ENCODE results near the gene GXYLT2. TPM values are rescaled to one million over a fixed set of nuclear protein-coding genes. Genes with fewer than 3 reads are reported as not detected.

The GXYLT2 gene
- total RNA-seq, 1 donor from 2014 or later, result 31.8 TPM

- Histone ChIP-seq H3K27me3 (ENCODE audit: control insufficient read depth in 3 of 3, insufficient read depth in 3 of 3, low read length in 3 of 3) (no peaks in the 10 kb centered on the region), H3K4me3 (ENCODE audit: low read length in 3 of 3) (no peak overlapping the region), H3K4me1 (ENCODE audit: control insufficient read depth in 3 of 3, insufficient read depth in 3 of 3, low read length in 3 of 3) (no peaks in the 10 kb centered on the region), H3K9me3 (ENCODE audit: control insufficient read depth in 3 of 3, low read length in 3 of 3) (no peaks in the 10 kb centered on the region), H3K9ac (ENCODE audit: low read depth in 1 of 3, low read length in 3 of 3) (no peak overlapping the region), H3K36me3 (ENCODE audit: control insufficient read depth in 3 of 3, insufficient read depth in 3 of 3, low read length in 3 of 3) (no peaks in the 10 kb centered on the region), H3K27ac (ENCODE audit: low read depth, low read length) (no peak overlapping the region)
These were observed 97.7 kb downstream of the GXYLT2 start for GRCh38 chr3:72985576-72985975.

GRCh38 chr3:72990701-72991395 lies 103.0 kb downstream of the GXYLT2 start:
- Histone ChIP-seq H3K4me3 (ENCODE audit: low read length in 3 of 3) (no peak overlapping the region), H3K36me3 (ENCODE audit: control insufficient read depth in 3 of 3, insufficient read depth in 3 of 3, low read length in 3 of 3) (no peaks in the 10 kb centered on the region), H3K9ac (ENCODE audit: low read depth in 1 of 3, low read length in 3 of 3) (no peak overlapping the region), H3K9me3 (ENCODE audit: control insufficient read depth in 3 of 3, low read length in 3 of 3) (no peaks in the 10 kb centered on the region), H3K27me3 (ENCODE audit: control insufficient read depth in 3 of 3, insufficient read depth in 3 of 3, low read length in 3 of 3) (no peaks in the 10 kb centered on the region), H3K4me1 (ENCODE audit: control insufficient read depth in 3 of 3, insufficient read depth in 3 of 3, low read length in 3 of 3) (no peaks in the 10 kb centered on the region), H3K27ac (ENCODE audit: low read depth, low read length) (no peak overlapping the region)

GRCh38 chr3:72991522-72991921 lies 103.7 kb downstream of the GXYLT2 start:
- H3K9ac ChIP-seq (ENCODE audit: low read depth in 1 of 3, low read length in 3 of 3), result no peak overlapping the region

GRCh38 chr3:72993391-72993790 lies 105.5 kb downstream of the GXYLT2 start:
- peaks cover 5 to 13% (median 9%) of the 10 kb centered on the region in 3 donors for H3K4me1 ChIP-seq (ENCODE audit: control insufficient read depth in 3 of 3, insufficient read depth in 3 of 3, low read length in 3 of 3)
- H3K4me3 ChIP-seq (ENCODE audit: low read length in 3 of 3), result no peak overlapping the region
- H3K27ac ChIP-seq (ENCODE audit: low read depth, low read length), result no peak overlapping the region
- H3K27me3 ChIP-seq (ENCODE audit: control insufficient read depth in 3 of 3, insufficient read depth in 3 of 3, low read length in 3 of 3), result no peaks in the 10 kb centered on the region
- no peaks in the 10 kb centered on the region for H3K9me3 ChIP-seq (ENCODE audit: control insufficient read depth in 3 of 3, low read length in 3 of 3)
- peaks cover 0 to 3% (median 0%) of the 10 kb centered on the region in 3 donors for H3K36me3 ChIP-seq (ENCODE audit: control insufficient read depth in 3 of 3, insufficient read depth in 3 of 3, low read length in 3 of 3)
- H3K9ac ChIP-seq (ENCODE audit: low read depth in 1 of 3, low read length in 3 of 3), result no peak overlapping the region

More at GRCh38 chr3:72991522-72991921, 103.7 kb downstream of the GXYLT2 start:
- Histone ChIP-seq H3K36me3 (ENCODE audit: control insufficient read depth in 3 of 3, insufficient read depth in 3 of 3, low read length in 3 of 3) (no peaks in the 10 kb centered on the region), H3K4me3 (ENCODE audit: low read length in 3 of 3) (no peak overlapping the region), H3K4me1 (ENCODE audit: control insufficient read depth in 3 of 3, insufficient read depth in 3 of 3, low read length in 3 of 3) (peaks cover 2 to 3% (median 3%) of the 10 kb centered on the region in 3 donors), H3K27ac (ENCODE audit: low read depth, low read length) (no peak overlapping the region), H3K9me3 (ENCODE audit: control insufficient read depth in 3 of 3, low read length in 3 of 3) (no peaks in the 10 kb centered on the region), H3K27me3 (ENCODE audit: control insufficient read depth in 3 of 3, insufficient read depth in 3 of 3, low read length in 3 of 3) (no peaks in the 10 kb centered on the region)

- H3K9ac ChIP-seq (ENCODE audit: low read depth in 1 of 3, low read length in 3 of 3), result no peak overlapping the region
- no peaks in the 10 kb centered on the region for H3K9me3 ChIP-seq (ENCODE audit: control insufficient read depth in 3 of 3, low read length in 3 of 3)
- no peak overlapping the region for H3K4me3 ChIP-seq (ENCODE audit: low read length in 3 of 3)
- H3K36me3 ChIP-seq (ENCODE audit: control insufficient read depth in 3 of 3, insufficient read depth in 3 of 3, low read length in 3 of 3), result peaks cover 0 to 8% (median 3%) of the 10 kb centered on the region in 3 donors
- H3K27me3 ChIP-seq (ENCODE audit: control insufficient read depth in 3 of 3, insufficient read depth in 3 of 3, low read length in 3 of 3), result no peaks in the 10 kb centered on the region
- peak overlapping the region; percentile 42 for H3K27ac ChIP-seq (ENCODE audit: low read depth, low read length)
- H3K4me1 ChIP-seq (ENCODE audit: control insufficient read depth in 3 of 3, insufficient read depth in 3 of 3, low read length in 3 of 3), result peaks cover 18 to 31% (median 25%) of the 10 kb centered on the region in 3 donors
These were observed 107.5 kb downstream of the GXYLT2 start for GRCh38 chr3:72995337-72995736.

- no peaks in the 10 kb centered on the region for H3K27me3 ChIP-seq (ENCODE audit: control insufficient read depth in 3 of 3, insufficient read depth in 3 of 3, low read length in 3 of 3)
- no peaks in the 10 kb centered on the region for H3K9me3 ChIP-seq (ENCODE audit: control insufficient read depth in 3 of 3, low read length in 3 of 3)
- H3K4me3 ChIP-seq (ENCODE audit: low read length in 3 of 3), result peak overlapping the region; percentile 85 to 90 (median 86)
- peak overlapping the region; percentile 92 for H3K27ac ChIP-seq (ENCODE audit: low read depth, low read length)
- peaks cover 18 to 35% (median 25%) of the 10 kb centered on the region in 3 donors for H3K4me1 ChIP-seq (ENCODE audit: control insufficient read depth in 3 of 3, insufficient read depth in 3 of 3, low read length in 3 of 3)
- H3K9ac ChIP-seq (ENCODE audit: low read depth in 1 of 3, low read length in 3 of 3), result peak overlapping the region; percentile 75 to 90 (median 87)
- peaks cover 0 to 8% (median 3%) of the 10 kb centered on the region in 3 donors for H3K36me3 ChIP-seq (ENCODE audit: control insufficient read depth in 3 of 3, insufficient read depth in 3 of 3, low read length in 3 of 3)
These were observed 108.3 kb downstream of the GXYLT2 start for GRCh38 chr3:72996121-72996472.

- H3K4me3 ChIP-seq (ENCODE audit: low read length in 3 of 3), result peak within 1 kb of the TSS; percentile 86 to 93 (median 90)
- peaks cover 0 to 8% (median 7%) of the 10 kb centered on the region in 3 donors for H3K36me3 ChIP-seq (ENCODE audit: control insufficient read depth in 3 of 3, insufficient read depth in 3 of 3, low read length in 3 of 3)
- H3K27ac ChIP-seq (ENCODE audit: low read depth, low read length), result peak within 1 kb of the TSS; percentile 92
- peak within 1 kb of the TSS; percentile 87 to 90 (median 90) for H3K9ac ChIP-seq (ENCODE audit: low read depth in 1 of 3, low read length in 3 of 3)
- H3K4me1 ChIP-seq (ENCODE audit: control insufficient read depth in 3 of 3, insufficient read depth in 3 of 3, low read length in 3 of 3), result peaks cover 18 to 35% (median 28%) of the 10 kb centered on the region in 3 donors
- H3K9me3 ChIP-seq (ENCODE audit: control insufficient read depth in 3 of 3, low read length in 3 of 3), result no peaks in the 10 kb centered on the region
- H3K27me3 ChIP-seq (ENCODE audit: control insufficient read depth in 3 of 3, insufficient read depth in 3 of 3, low read length in 3 of 3), result no peaks in the 10 kb centered on the region
These were observed 108.9 kb downstream of the GXYLT2 start, which contains the start of gene PPP4R2 for GRCh38 chr3:72996473-72997333. TSS of gene PPP4R2 (plus strand) at chr3:72996811. CDS start at chr3:72997038, 227 bp downstream.

GRCh38 chr3:72997421-72997961 lies 109.6 kb downstream of the GXYLT2 start:
- peak overlapping the region; percentile 84 to 90 (median 87) for H3K9ac ChIP-seq (ENCODE audit: low read depth in 1 of 3, low read length in 3 of 3)
- peaks cover 18 to 35% (median 32%) of the 10 kb centered on the region in 3 donors for H3K4me1 ChIP-seq (ENCODE audit: control insufficient read depth in 3 of 3, insufficient read depth in 3 of 3, low read length in 3 of 3)
- peak overlapping the region; percentile 92 for H3K27ac ChIP-seq (ENCODE audit: low read depth, low read length)
- H3K36me3 ChIP-seq (ENCODE audit: control insufficient read depth in 3 of 3, insufficient read depth in 3 of 3, low read length in 3 of 3), result peaks cover 0 to 12% (median 9%) of the 10 kb centered on the region in 3 donors
- no peaks in the 10 kb centered on the region for H3K9me3 ChIP-seq (ENCODE audit: control insufficient read depth in 3 of 3, low read length in 3 of 3)
- no peaks in the 10 kb centered on the region for H3K27me3 ChIP-seq (ENCODE audit: control insufficient read depth in 3 of 3, insufficient read depth in 3 of 3, low read length in 3 of 3)
- H3K4me3 ChIP-seq (ENCODE audit: low read length in 3 of 3), result peak overlapping the region; percentile 86 to 93 (median 90)

GRCh38 chr3:72998466-72998865 lies 110.6 kb downstream of the GXYLT2 start:
- Histone ChIP-seq H3K27me3 (ENCODE audit: control insufficient read depth in 3 of 3, insufficient read depth in 3 of 3, low read length in 3 of 3) (no peaks in the 10 kb centered on the region), H3K4me1 (ENCODE audit: control insufficient read depth in 3 of 3, insufficient read depth in 3 of 3, low read length in 3 of 3) (peaks cover 18 to 35% (median 32%) of the 10 kb centered on the region in 3 donors), H3K9me3 (ENCODE audit: control insufficient read depth in 3 of 3, low read length in 3 of 3) (no peaks in the 10 kb centered on the region), H3K36me3 (ENCODE audit: control insufficient read depth in 3 of 3, insufficient read depth in 3 of 3, low read length in 3 of 3) (peaks cover 3 to 12% (median 9%) of the 10 kb centered on the region in 3 donors), H3K4me3 (ENCODE audit: low read length in 3 of 3) (peak overlapping the region; percentile 24 to 93 (median 90)), H3K27ac (ENCODE audit: low read depth, low read length) (no peak overlapping the region), H3K9ac (ENCODE audit: low read depth in 1 of 3, low read length in 3 of 3) (peak overlapping the region; percentile 28 to 84 (median 68))

Data from skeletal muscle tissue (tissue), 4 donors.